Activated CD4-positive, alpha-beta T cell treated with anti-CD3 and anti-CD28 coated beads, Interleukin-2, amount 10 ng/mL, durations not matched to agents 24 days and 14 days (primary cell): ENCODE measurements around the gene HAND2. TPM values are rescaled to one million over a fixed set of nuclear protein-coding genes. Genes with fewer than 3 reads are reported as not detected.

ENCODE experiments used
- DNase-seq: peaks from one replicate; pipeline ENCODE4 v3.0.0; 2022
- H3K27ac Mint-ChIP-seq: one replicate; pipeline ENCODE4 v1.8.0; 2022; ENCODE audit warnings: mild to moderate bottlenecking, mixed read lengths
- H3K27me3 Mint-ChIP-seq: one replicate; pipeline ENCODE4 v1.8.0; 2022; ENCODE audit warnings: mixed read lengths
- H3K36me3 Mint-ChIP-seq: one replicate; pipeline ENCODE4 v1.8.0; 2022; ENCODE audit warnings: low read depth, mild to moderate bottlenecking, mixed read lengths
- H3K4me1 Mint-ChIP-seq: one replicate; pipeline ENCODE4 v1.8.0; 2021; ENCODE audit warnings: mixed read lengths
- H3K4me3 Mint-ChIP-seq: one replicate; pipeline ENCODE4 v1.8.0; 2022; ENCODE audit warnings: mild to moderate bottlenecking, moderate library complexity, mixed read lengths
- H3K9me3 Mint-ChIP-seq: one replicate; pipeline ENCODE4 v1.8.0; 2021; ENCODE audit warnings: mixed read lengths
- intact Hi-C: fragments of 100-400 bp; cut with micrococcal nuclease; formaldehyde crosslinking; loops from one replicate; pipeline ENCODE4 v1.15.1; 2023
- total RNA-seq: library from RNA; stranded (reverse); gene quantifications from 2 replicates; pipeline ENCODE4 v1.2.3, GENCODE V29; 2022

HAND2 gene
- total RNA-seq: not detected in 2 replicates

DNA sequence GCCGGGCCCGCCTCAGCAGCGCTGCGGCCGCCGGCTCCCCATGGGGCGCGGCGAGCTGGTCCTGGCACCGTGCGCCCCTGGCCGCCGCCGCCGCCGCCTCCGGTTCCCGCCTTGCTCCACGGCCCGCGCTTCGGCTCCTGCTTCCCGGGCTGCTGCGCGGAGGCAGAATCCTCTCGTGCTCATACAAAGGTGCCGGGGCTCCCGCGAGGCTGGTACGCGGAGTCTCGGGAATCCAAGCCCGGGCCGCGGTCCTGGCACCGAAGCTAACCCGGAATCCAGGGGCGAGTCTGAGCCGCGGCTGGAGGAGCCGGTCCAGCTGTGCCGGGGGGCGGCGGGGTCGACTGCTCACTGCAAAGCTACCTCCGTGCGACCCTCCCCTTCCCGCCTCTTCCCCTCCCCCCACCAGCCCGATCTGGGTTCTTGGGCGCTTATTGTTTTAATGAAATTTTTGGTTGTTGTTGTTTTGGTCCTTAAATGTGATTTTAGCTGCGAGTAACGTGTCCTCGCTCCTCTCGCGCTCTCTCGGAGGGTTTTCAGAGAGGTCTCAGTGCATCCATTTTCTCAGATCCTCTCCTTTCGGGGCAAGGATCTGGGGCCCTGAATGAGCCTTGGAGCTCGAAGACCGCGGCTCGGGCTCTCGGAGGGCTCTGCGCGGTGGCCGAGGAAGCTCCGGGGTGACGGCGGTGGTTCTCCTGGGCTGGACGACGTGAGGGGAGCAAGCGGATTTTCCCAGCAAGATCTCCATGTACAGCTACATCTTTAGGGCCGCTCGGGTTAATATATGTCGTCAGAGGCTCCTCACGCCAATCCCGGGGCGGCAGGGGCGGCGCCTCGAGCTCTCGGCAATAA lies at the start of gene HAND2:
TSS of gene HAND2 (minus strand) at position 753 of the 849 bp plus-strand sequence. CDS start 940 bp downstream, outside the sequence.
- intact Hi-C loops: loop anchor here (1.0 to 5.0 kb wide), 3 partner anchors 9 to 1298 kb away; partner anchors contain the start of gene GLRA3
- Mint-ChIP-seq H3K27ac (peak within 1 kb of the TSS; percentile 71), H3K27me3 (peaks cover 85% of the 10 kb centered on the region), H3K36me3 (peaks cover 15% of the 10 kb centered on the region), H3K4me3 (peak within 1 kb of the TSS; percentile 28), H3K9me3 (peaks cover 24% of the 10 kb centered on the region), H3K4me1 (peaks cover 8% of the 10 kb centered on the region)
- DNase-seq: no peak

DNA sequence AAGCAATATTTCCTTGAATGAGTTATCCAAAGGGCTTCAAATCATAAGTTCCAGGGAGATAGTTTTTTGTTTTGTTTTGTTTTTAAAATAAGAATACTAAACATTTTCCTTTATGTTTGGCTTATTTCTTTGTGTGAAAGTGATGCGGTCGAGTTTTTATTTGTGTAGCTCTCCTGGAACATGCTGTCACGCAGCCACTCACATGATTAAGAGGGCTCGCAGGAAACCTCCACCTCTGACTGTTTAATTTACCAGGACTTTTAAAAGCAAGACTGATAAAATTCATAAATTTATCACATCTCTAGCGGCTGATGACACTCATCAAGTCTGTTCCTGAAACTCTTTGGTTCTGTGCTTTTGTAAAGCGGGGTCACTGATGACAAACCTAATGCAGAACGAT lies 48.9 kb upstream of the HAND2 start:
- Mint-ChIP-seq H3K36me3 (no peaks in the 10 kb centered on the region), H3K4me1 (no peaks in the 10 kb centered on the region), H3K4me3 (no peak overlapping the region), H3K27ac (no peak overlapping the region), H3K27me3 (peaks cover 2% of the 10 kb centered on the region), H3K9me3 (no peaks in the 10 kb centered on the region)
- DNase-seq: no peak
- intact Hi-C loops: no loop called here

GRCh38 chr4:173577963-173578362 lies 47.9 kb upstream of the HAND2 start:
- peaks cover 5% of the 10 kb centered on the region for H3K27me3 Mint-ChIP-seq
- intact Hi-C loops: no loop called here
- no peak overlapping the region for H3K27ac Mint-ChIP-seq
- no peaks in the 10 kb centered on the region for H3K36me3 Mint-ChIP-seq
- H3K9me3 Mint-ChIP-seq: no peaks in the 10 kb centered on the region
- no peak overlapping the region for H3K4me3 Mint-ChIP-seq
- no peak for DNase-seq
- no peaks in the 10 kb centered on the region for H3K4me1 Mint-ChIP-seq

GRCh38 chr4:173575482-173576152 lies 45.6 kb upstream of the HAND2 start:
- no peak overlapping the region for H3K27ac Mint-ChIP-seq
- no peak overlapping the region for H3K4me3 Mint-ChIP-seq
- H3K36me3 Mint-ChIP-seq: no peaks in the 10 kb centered on the region
- intact Hi-C loops: no loop called here
- no peaks in the 10 kb centered on the region for H3K9me3 Mint-ChIP-seq
- no peak for DNase-seq
- no peaks in the 10 kb centered on the region for H3K4me1 Mint-ChIP-seq
- peaks cover 2% of the 10 kb centered on the region for H3K27me3 Mint-ChIP-seq

GRCh38 chr4:173573725-173574124 lies 43.7 kb upstream of the HAND2 start:
- DNase-seq: no peak
- Mint-ChIP-seq H3K36me3 (no peaks in the 10 kb centered on the region), H3K27ac (no peak overlapping the region), H3K4me3 (no peak overlapping the region), H3K4me1 (no peaks in the 10 kb centered on the region), H3K27me3 (peaks cover 2% of the 10 kb centered on the region), H3K9me3 (no peaks in the 10 kb centered on the region)
- intact Hi-C loops: no loop called here

DNA sequence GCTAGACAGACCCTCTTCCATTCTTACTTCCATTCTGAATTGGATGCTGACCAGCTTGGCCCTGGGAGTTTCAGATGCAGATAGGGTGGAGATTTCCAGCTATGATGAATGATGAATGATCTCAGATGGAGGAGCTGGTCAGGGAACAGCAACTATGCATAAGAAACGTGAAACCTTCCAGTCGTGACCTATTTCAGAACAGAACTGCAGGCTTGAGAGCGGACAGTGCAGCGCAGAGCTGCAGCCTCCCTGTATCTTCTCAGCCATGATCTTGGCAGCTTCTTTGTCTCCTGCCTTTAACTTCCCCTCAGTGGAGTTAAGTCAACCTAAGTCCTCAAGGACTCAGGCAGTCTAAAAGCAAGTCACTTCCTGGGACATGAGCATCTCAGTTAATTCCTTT lies 43.3 kb upstream of the HAND2 start:
- H3K9me3 Mint-ChIP-seq: no peaks in the 10 kb centered on the region
- H3K4me3 Mint-ChIP-seq: no peak overlapping the region
- no peaks in the 10 kb centered on the region for H3K4me1 Mint-ChIP-seq
- intact Hi-C loops: no loop called here
- DNase-seq: peak; percentile 24
- H3K27me3 Mint-ChIP-seq: peaks cover 2% of the 10 kb centered on the region
- no peaks in the 10 kb centered on the region for H3K36me3 Mint-ChIP-seq
- no peak overlapping the region for H3K27ac Mint-ChIP-seq

DNA sequence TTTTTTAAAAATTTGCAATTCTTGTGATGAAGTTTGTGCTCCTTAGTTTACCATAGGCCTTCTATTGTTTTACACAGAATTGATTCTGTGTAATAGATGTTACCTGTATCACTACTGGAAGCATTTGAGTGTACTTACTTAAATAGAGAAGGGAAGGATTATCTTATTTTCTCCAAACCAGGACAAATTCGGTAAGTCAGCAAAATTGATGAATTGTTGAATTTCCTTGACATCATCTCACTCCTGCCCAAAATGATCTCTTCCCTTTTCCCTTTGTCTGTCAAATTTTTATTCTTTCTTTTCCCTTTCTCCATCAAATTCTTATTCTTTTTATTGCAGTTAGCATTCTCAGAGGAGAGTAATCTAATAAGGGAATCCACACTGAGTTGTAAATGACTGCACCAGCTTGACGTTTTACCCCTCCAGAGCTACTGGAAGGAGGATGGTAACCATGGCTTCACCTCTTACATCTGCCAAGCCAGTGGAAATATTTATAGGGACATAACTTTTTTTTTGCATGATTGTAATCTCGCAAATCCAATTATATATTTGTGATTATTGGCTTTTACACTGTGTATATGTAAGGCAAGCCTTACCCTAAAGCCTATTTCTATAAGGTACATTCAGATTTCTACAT lies 42.6 kb upstream of the HAND2 start:
- DNase-seq: no peak
- Mint-ChIP-seq H3K27ac (no peak overlapping the region), H3K4me1 (no peaks in the 10 kb centered on the region), H3K27me3 (peaks cover 2% of the 10 kb centered on the region), H3K36me3 (no peaks in the 10 kb centered on the region), H3K4me3 (no peak overlapping the region), H3K9me3 (no peaks in the 10 kb centered on the region)
- intact Hi-C loops: no loop called here

GRCh38 chr4:173571620-173572019 lies 41.6 kb upstream of the HAND2 start:
- no peaks in the 10 kb centered on the region for H3K9me3 Mint-ChIP-seq
- DNase-seq: no peak
- intact Hi-C loops: no loop called here
- H3K4me3 Mint-ChIP-seq: no peak overlapping the region
- peaks cover 2% of the 10 kb centered on the region for H3K27me3 Mint-ChIP-seq
- no peaks in the 10 kb centered on the region for H3K36me3 Mint-ChIP-seq
- H3K4me1 Mint-ChIP-seq: no peaks in the 10 kb centered on the region
- no peak overlapping the region for H3K27ac Mint-ChIP-seq

DNA sequence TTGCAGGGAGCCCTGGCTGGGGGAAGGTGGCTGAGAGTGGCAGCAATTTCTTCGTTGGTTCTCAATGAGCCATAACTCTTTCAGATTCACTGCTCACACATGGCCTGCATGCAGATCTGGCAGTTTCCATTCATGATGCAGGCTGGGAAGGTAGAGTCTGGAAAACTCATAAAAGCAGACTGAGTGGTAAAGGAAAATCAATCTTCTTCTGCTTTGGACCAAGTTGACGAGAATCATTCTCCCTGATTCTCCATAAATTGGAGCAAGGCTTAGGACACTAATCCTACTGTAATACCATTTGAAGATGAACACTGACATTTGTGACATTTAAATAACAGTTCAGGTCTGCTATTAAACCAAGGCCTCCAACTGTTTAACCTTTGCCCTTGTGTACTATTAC lies 35.3 kb upstream of the HAND2 start:
- Mint-ChIP-seq H3K9me3 (no peaks in the 10 kb centered on the region), H3K27me3 (peaks cover 2% of the 10 kb centered on the region), H3K4me3 (no peak overlapping the region), H3K36me3 (no peaks in the 10 kb centered on the region), H3K27ac (no peak overlapping the region), H3K4me1 (no peaks in the 10 kb centered on the region)
- no peak for DNase-seq
- intact Hi-C loops: no loop called here

GRCh38 chr4:173564461-173564860 lies 34.4 kb upstream of the HAND2 start:
- intact Hi-C loops: no loop called here
- no peak for DNase-seq
- H3K36me3 Mint-ChIP-seq: no peaks in the 10 kb centered on the region

GRCh38 chr4:173560896-173561295 lies 30.9 kb upstream of the HAND2 start:
- no peak overlapping the region for H3K27ac Mint-ChIP-seq
- no peaks in the 10 kb centered on the region for H3K9me3 Mint-ChIP-seq
- no peaks in the 10 kb centered on the region for H3K4me1 Mint-ChIP-seq
- DNase-seq: no peak
- H3K36me3 Mint-ChIP-seq: no peaks in the 10 kb centered on the region
- intact Hi-C loops: no loop called here
- H3K27me3 Mint-ChIP-seq: peaks cover 5% of the 10 kb centered on the region
- H3K4me3 Mint-ChIP-seq: no peak overlapping the region

More at GRCh38 chr4:173564461-173564860, 34.4 kb upstream of the HAND2 start:
- Mint-ChIP-seq H3K4me3 (no peak overlapping the region), H3K4me1 (no peaks in the 10 kb centered on the region), H3K27me3 (peaks cover 2% of the 10 kb centered on the region), H3K27ac (no peak overlapping the region), H3K9me3 (no peaks in the 10 kb centered on the region)

GRCh38 chr4:173556398-173557131 lies 26.5 kb upstream of the HAND2 start:
- intact Hi-C loops: no loop called here
- DNase-seq: no peak
- Mint-ChIP-seq H3K27me3 (peaks cover 5% of the 10 kb centered on the region), H3K4me1 (no peaks in the 10 kb centered on the region), H3K9me3 (no peaks in the 10 kb centered on the region), H3K36me3 (no peaks in the 10 kb centered on the region), H3K4me3 (no peak overlapping the region), H3K27ac (no peak overlapping the region)

DNA sequence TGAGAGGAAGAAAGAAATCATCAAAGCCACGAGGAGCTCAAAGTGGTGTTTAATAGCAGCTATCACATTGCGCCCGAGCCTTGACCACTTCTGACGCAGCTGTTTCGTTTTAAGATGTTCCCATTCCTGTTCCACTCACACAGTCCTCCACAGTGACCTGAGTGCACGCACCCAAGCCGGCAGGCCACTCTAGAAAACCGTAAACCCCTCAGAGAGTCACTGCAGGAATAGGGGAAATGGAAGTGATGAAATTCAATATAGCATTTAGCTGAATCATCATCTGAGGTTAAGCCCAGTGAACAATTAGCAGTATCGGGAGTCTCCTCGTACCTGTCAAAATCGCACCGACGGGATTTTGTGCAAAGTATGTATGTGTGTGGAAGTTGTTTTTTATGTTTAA lies 17.9 kb upstream of the HAND2 start:
- no peak for DNase-seq
- Mint-ChIP-seq H3K9me3 (no peaks in the 10 kb centered on the region), H3K36me3 (no peaks in the 10 kb centered on the region), H3K27me3 (peaks cover 31% of the 10 kb centered on the region), H3K4me3 (no peak overlapping the region), H3K27ac (no peak overlapping the region), H3K4me1 (no peaks in the 10 kb centered on the region)
- intact Hi-C loops: no loop called here
